CD1c-positive myeloid dendritic cell (primary cell): Measurements from ENCODE around the gene BAIAP2L2.
"Not testable (repeated sequence)": the region's sequence is repeated elsewhere in the genome, so short reads cannot be mapped to it uniquely, and the experiment has no call there.

Experiments used
- DNase-seq: peaks from one replicate; pipeline ENCODE4 v3.0.0-alpha.2; 2016; ENCODE audit errors: extremely low spot score

BAIAP2L2 gene

GRCh38 chr22:38038890-38039812, 71.3 kb downstream of the BAIAP2L2 start:
- no peak for DNase-seq

GRCh38 chr22:38038426-38038825, 72.1 kb downstream of the BAIAP2L2 start:
- no peak for DNase-seq

- DNase-seq = not testable (repeated sequence)
Observed at GRCh38 chr22:38037367-38038150, 72.9 kb downstream of the BAIAP2L2 start.

GRCh38 chr22:38036392-38037062, 74.0 kb downstream of the BAIAP2L2 start:
- DNase-seq = no peak

GRCh38 chr22:38035530-38035885, 75.0 kb downstream of the BAIAP2L2 start:
- no peak for DNase-seq
